GM23338 (cell line): Measurements from ENCODE around the gene INSL3. TPM values are rescaled to one million over a fixed set of nuclear protein-coding genes. Genes with fewer than 3 reads are reported as not detected.

Source experiments
- ATAC-seq: fragments of 200-7000 bp; cut with Tn5 transposase; 3 replicates; pipeline ENCODE4 v1.9.1; 2020
- DNase-seq: peaks from one replicate; pipeline ENCODE4 v3.0.0-alpha.2; 2015; ENCODE audit warnings: low spot score
- H2AFZ ChIP-seq: fragments of 200-600 bp; sonication (generic); 2 replicates; pipeline ENCODE4 v1.8.0; 2016; ENCODE audit warnings: antibody characterized with exemption, mild to moderate bottlenecking, moderate library complexity
- H3F3A ChIP-seq: fragments of 200-600 bp; sonication (generic); replicated peaks from 2 replicates; pipeline ENCODE4 v1.8.0; 2017; ENCODE audit warnings: antibody characterized with exemption, mixed run types, low read depth
- H3K27ac ChIP-seq: fragments of 200-600 bp; sonication (generic); 2 replicates; pipeline ENCODE4 v1.6.1; 2016; ENCODE audit warnings: low read depth
- H3K27me3 ChIP-seq: fragments of 200-600 bp; sonication (generic); 2 replicates; pipeline ENCODE4 v1.8.0; 2016; ENCODE audit warnings: mild to moderate bottlenecking, mixed run types, moderate library complexity; ENCODE audit not compliant: insufficient read depth
- H3K36me3 ChIP-seq: fragments of 200-600 bp; sonication (generic); 2 replicates; pipeline ENCODE4 v1.8.0; 2016; ENCODE audit warnings: mild to moderate bottlenecking; ENCODE audit not compliant: insufficient read depth
- H3K4me1 ChIP-seq: fragments of 200-600 bp; sonication (generic); 2 replicates; pipeline ENCODE4 v1.8.0; 2016; ENCODE audit warnings: mild to moderate bottlenecking, moderate library complexity; ENCODE audit not compliant: insufficient read depth
- H3K4me2 ChIP-seq: fragments of 200-600 bp; sonication (generic); 2 replicates; pipeline ENCODE4 v1.7.1; 2017; ENCODE audit warnings: mixed run types
- H3K4me3 ChIP-seq: fragments of 200-600 bp; sonication (generic); 2 replicates; pipeline ENCODE4 v1.6.1; 2016; ENCODE audit warnings: mixed run types
- H3K79me2 ChIP-seq: fragments of 200-600 bp; sonication (generic); replicated peaks from 2 replicates; pipeline ENCODE4 v1.8.0; 2017; ENCODE audit warnings: mild to moderate bottlenecking; ENCODE audit not compliant: insufficient read depth
- H3K9me2 ChIP-seq: fragments of 200-600 bp; sonication (generic); 2 replicates; pipeline ENCODE4 v1.8.0; 2017; ENCODE audit not compliant: insufficient read depth
- H4K20me1 ChIP-seq: fragments of 200-600 bp; sonication (generic); replicated peaks from 2 replicates; pipeline ENCODE4 v1.8.0; 2017; ENCODE audit warnings: mild to moderate bottlenecking; ENCODE audit not compliant: insufficient read depth
- H3K27ac Mint-ChIP-seq: 2 replicates; pipeline ENCODE4 v1.8.0; 2020; ENCODE audit warnings: inconsistent platforms, mild to moderate bottlenecking, moderate library complexity, mixed read lengths
- H3K27me3 Mint-ChIP-seq: 3 replicates; pipeline ENCODE4 v1.8.0; 2022; ENCODE audit warnings: low read depth, mild to moderate bottlenecking, moderate library complexity, mixed read lengths, inconsistent platforms; ENCODE audit not compliant: insufficient read depth, poor library complexity
- H3K36me3 Mint-ChIP-seq: 3 replicates; pipeline ENCODE4 v1.8.0; 2021; ENCODE audit warnings: low read depth, mild to moderate bottlenecking, inconsistent platforms, moderate library complexity, mixed read lengths
- H3K4me1 Mint-ChIP-seq: 3 replicates; pipeline ENCODE4 v1.8.0; 2020; ENCODE audit warnings: mild to moderate bottlenecking, inconsistent platforms, mixed read lengths
- H3K4me3 Mint-ChIP-seq: 3 replicates; pipeline ENCODE4 v1.8.0; 2021; ENCODE audit warnings: moderate library complexity, mild to moderate bottlenecking, inconsistent platforms, mixed read lengths
- H3K9me3 Mint-ChIP-seq: 3 replicates; pipeline ENCODE4 v1.8.0; 2020; ENCODE audit warnings: moderate library complexity, mild to moderate bottlenecking, inconsistent platforms, mixed read lengths
- CREB1 ChIP-seq: fragments of 250-450 bp; sonication (Bioruptor Pico); IDR thresholded peaks from 2 replicates; pipeline ENCODE4 v1.5.0; 2020; ENCODE audit warnings: low read depth, mild to moderate bottlenecking, moderate library complexity
- EZH2phosphoT487 ChIP-seq: fragments of 200-600 bp; sonication (generic); IDR thresholded peaks from one replicate; pipeline ENCODE4 v1.8.1; 2018; ENCODE audit warnings: antibody characterized with exemption; ENCODE audit not compliant: unreplicated experiment
- JUNB ChIP-seq: IDR thresholded peaks from one replicate; pipeline ENCODE4 v1.6.1; 2016; ENCODE audit warnings: antibody characterized with exemption; ENCODE audit not compliant: unreplicated experiment
- NANOG ChIP-seq: IDR thresholded peaks from 2 replicates; pipeline ENCODE4 v1.6.1; 2016; ENCODE audit warnings: antibody characterized with exemption, borderline replicate concordance
- POLR2AphosphoS5 ChIP-seq: IDR thresholded peaks from 2 replicates; pipeline ENCODE4 v1.6.1; 2016; ENCODE audit warnings: antibody characterized with exemption, low read depth
- REST ChIP-seq: IDR thresholded peaks from one replicate; pipeline ENCODE4 v1.6.1; 2018; ENCODE audit warnings: antibody characterized with exemption; ENCODE audit not compliant: unreplicated experiment
- STAT1 ChIP-seq: IDR thresholded peaks from one replicate; pipeline ENCODE4 v1.6.1; 2016; ENCODE audit warnings: antibody characterized with exemption; ENCODE audit not compliant: unreplicated experiment
- ZNF331 ChIP-seq: fragments of 250-450 bp; sonication (Bioruptor Pico); IDR thresholded peaks from 2 replicates; pipeline ENCODE4 v1.5.0; 2020; ENCODE audit warnings: low read depth, mild to moderate bottlenecking, moderate library complexity
- polyA plus RNA-seq: library from polyadenylated mRNA; unstranded; fragments of >200 nt; fragmentation: Nextera tagmentation; extraction: Ambion mirVana; gene quantifications from 2 replicates; pipeline ENCODE4 v1.2.1, GENCODE V29; 2016
- total RNA-seq: library from RNA; depleted of rRNA; stranded (reverse); fragments of >200 nt; shearing (Covaris generic); gene quantifications from 2 replicates; pipeline ENCODE4 v1.2.3, GENCODE V29; 2014
- TF ChIP-seq, protein P1 (sequence below): IDR thresholded peaks from 2 replicates; pipeline ENCODE4 v1.6.1; 2016; ENCODE audit warnings: antibody characterized with exemption
- TF ChIP-seq, protein P2 (sequence below): fragments of 250-450 bp; sonication (Bioruptor Pico); IDR thresholded peaks from 2 replicates; pipeline ENCODE4 v1.5.0; 2020; ENCODE audit warnings: mild to moderate bottlenecking, moderate library complexity

INSL3 gene
- total and polyA plus RNA-seq, 2 experiments from 2014 or later: 0.76 TPM; not detected in 1

DNA sequence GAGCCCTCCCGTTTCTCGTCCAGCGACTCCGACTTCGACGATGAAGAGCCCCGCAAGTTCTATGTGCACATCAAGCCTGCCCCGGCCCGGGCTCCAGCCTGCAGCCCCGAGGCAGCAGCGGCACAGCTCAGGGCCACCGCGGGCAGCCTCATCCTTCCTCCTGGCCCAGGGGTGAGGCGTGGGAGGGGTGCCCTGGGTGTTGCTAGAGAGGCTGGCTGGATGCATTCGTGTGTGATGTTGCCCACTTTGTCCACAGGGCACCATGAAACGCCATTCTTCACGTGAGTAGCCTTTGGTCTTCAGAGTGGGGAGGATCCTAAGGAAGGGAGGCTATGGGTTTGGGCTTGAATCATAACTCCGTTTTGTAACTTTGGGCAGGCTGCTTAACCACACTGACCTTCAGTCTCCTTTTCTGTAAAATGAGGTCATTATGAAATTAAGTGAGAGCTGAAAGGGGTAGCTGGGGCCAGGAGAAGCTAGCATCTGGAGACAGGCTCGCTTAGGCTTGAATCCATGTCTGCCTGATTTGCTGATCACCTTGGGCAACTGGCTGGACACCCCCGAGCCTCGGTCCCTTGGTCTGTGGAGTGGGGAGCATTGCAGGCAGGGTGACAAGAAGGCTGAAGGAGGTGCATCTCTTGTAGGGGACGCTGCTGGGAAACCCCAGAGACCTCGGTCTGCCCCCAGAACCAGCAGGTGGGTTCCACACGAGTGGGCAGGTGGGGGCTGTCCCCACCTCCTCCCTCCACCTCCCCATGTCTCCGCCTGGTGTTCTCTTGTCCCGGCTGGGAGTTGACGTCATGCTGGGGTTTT, 45.1 kb downstream of the INSL3 start:
- DNase-seq: no peak
- no peak overlapping the region for H3K4me3 ChIP-seq
- TF ChIP-seq ZNF331 (CRISPR knock-in tag): no peak
- no peak for TF ChIP-seq STAT1
- TF ChIP-seq NANOG: no peak
- TF ChIP-seq, protein P1, sequence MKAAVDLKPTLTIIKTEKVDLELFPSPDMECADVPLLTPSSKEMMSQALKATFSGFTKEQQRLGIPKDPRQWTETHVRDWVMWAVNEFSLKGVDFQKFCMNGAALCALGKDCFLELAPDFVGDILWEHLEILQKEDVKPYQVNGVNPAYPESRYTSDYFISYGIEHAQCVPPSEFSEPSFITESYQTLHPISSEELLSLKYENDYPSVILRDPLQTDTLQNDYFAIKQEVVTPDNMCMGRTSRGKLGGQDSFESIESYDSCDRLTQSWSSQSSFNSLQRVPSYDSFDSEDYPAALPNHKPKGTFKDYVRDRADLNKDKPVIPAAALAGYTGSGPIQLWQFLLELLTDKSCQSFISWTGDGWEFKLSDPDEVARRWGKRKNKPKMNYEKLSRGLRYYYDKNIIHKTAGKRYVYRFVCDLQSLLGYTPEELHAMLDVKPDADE: no peak
- no peak for TF ChIP-seq REST
- no peak for TF ChIP-seq EZH2phosphoT487
- TF ChIP-seq, protein P2, sequence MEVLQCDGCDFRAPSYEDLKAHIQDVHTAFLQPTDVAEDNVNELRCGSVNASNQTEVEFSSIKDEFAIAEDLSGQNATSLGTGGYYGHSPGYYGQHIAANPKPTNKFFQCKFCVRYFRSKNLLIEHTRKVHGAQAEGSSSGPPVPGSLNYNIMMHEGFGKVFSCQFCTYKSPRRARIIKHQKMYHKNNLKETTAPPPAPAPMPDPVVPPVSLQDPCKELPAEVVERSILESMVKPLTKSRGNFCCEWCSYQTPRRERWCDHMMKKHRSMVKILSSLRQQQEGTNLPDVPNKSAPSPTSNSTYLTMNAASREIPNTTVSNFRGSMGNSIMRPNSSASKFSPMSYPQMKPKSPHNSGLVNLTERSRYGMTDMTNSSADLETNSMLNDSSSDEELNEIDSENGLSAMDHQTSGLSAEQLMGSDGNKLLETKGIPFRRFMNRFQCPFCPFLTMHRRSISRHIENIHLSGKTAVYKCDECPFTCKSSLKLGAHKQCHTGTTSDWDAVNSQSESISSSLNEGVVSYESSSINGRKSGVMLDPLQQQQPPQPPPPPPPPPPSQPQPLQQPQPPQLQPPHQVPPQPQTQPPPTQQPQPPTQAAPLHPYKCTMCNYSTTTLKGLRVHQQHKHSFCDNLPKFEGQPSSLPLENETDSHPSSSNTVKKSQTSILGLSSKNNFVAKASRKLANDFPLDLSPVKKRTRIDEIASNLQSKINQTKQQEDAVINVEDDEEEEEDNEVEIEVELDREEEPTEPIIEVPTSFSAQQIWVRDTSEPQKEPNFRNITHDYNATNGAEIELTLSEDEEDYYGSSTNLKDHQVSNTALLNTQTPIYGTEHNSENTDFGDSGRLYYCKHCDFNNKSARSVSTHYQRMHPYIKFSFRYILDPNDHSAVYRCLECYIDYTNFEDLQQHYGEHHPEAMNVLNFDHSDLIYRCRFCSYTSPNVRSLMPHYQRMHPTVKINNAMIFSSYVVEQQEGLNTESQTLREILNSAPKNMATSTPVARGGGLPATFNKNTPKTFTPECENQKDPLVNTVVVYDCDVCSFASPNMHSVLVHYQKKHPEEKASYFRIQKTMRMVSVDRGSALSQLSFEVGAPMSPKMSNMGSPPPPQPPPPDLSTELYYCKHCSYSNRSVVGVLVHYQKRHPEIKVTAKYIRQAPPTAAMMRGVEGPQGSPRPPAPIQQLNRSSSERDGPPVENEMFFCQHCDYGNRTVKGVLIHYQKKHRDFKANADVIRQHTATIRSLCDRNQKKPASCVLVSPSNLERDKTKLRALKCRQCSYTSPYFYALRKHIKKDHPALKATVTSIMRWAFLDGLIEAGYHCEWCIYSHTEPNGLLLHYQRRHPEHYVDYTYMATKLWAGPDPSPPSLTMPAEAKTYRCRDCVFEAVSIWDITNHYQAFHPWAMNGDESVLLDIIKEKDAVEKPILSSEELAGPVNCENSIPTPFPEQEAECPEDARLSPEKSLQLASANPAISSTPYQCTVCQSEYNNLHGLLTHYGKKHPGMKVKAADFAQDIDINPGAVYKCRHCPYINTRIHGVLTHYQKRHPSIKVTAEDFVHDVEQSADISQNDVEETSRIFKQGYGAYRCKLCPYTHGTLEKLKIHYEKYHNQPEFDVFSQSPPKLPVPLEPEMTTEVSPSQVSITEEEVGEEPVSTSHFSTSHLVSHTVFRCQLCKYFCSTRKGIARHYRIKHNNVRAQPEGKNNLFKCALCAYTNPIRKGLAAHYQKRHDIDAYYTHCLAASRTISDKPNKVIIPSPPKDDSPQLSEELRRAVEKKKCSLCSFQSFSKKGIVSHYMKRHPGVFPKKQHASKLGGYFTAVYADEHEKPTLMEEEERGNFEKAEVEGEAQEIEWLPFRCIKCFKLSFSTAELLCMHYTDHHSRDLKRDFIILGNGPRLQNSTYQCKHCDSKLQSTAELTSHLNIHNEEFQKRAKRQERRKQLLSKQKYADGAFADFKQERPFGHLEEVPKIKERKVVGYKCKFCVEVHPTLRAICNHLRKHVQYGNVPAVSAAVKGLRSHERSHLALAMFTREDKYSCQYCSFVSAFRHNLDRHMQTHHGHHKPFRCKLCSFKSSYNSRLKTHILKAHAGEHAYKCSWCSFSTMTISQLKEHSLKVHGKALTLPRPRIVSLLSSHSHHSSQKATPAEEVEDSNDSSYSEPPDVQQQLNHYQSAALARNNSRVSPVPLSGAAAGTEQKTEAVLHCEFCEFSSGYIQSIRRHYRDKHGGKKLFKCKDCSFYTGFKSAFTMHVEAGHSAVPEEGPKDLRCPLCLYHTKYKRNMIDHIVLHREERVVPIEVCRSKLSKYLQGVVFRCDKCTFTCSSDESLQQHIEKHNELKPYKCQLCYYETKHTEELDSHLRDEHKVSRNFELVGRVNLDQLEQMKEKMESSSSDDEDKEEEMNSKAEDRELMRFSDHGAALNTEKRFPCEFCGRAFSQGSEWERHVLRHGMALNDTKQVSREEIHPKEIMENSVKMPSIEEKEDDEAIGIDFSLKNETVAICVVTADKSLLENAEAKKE (CRISPR knock-in tag): no peak
- no peak for TF ChIP-seq CREB1 (CRISPR knock-in tag)
- no peak for TF ChIP-seq POLR2AphosphoS5
- TF ChIP-seq JUNB: no peak
- H3K9me2 ChIP-seq: no peaks in the 10 kb centered on the region
- no peak overlapping the region for H3K4me3 Mint-ChIP-seq
- no peak for ATAC-seq
- H4K20me1 ChIP-seq: no peaks in the 10 kb centered on the region
- H2AFZ ChIP-seq: no peak overlapping the region
- H3K36me3 Mint-ChIP-seq: peaks cover 6% of the 10 kb centered on the region; the same call in 2 of the 3 replicates
- 0 out of 2 replicates have a peak, but pooled peaks cover 5% of the 10 kb centered on the region for H3F3A ChIP-seq
- H3K79me2 ChIP-seq: no peaks in the 10 kb centered on the region
- no peaks in the 10 kb centered on the region for H3K36me3 ChIP-seq
- H3K4me1 ChIP-seq: no peaks in the 10 kb centered on the region
- no peaks in the 10 kb centered on the region for H3K9me3 Mint-ChIP-seq
- no peaks in the 10 kb centered on the region for H3K27me3 ChIP-seq
- peaks cover 16% of the 10 kb centered on the region for H3K27me3 Mint-ChIP-seq
- H3K27ac Mint-ChIP-seq: no peak overlapping the region
- no peak overlapping the region for H3K27ac ChIP-seq
- no peak overlapping the region for H3K4me2 ChIP-seq
- peaks cover 5% of the 10 kb centered on the region for H3K4me1 Mint-ChIP-seq
